GM12878 (cell line): Measurements from ENCODE around the gene CHD9. TPM values are rescaled to one million over a fixed set of nuclear protein-coding genes. Genes with fewer than 3 reads are reported as not detected.

Experiments used
- BMI1 ChIP-seq: fragments of 450-650 bp; IDR thresholded peaks from 2 replicates; pipeline ENCODE4 v1.6.1; 2016; ENCODE audit warnings: mild to moderate bottlenecking, moderate library complexity, borderline replicate concordance
- CBX5 ChIP-seq: sonication (generic); IDR thresholded peaks from 2 replicates; pipeline ENCODE4 v1.6.1; 2016; ENCODE audit warnings: low read depth, moderate library complexity, mild to moderate bottlenecking, inconsistent platforms
- CEBPB ChIP-seq, 2 experiments: fragments of 150-350 bp in 1 of 2; IDR thresholded peaks; 2 replicates each; pipeline ENCODE4 v1.6.1; 2012 to 2014; ENCODE audit warnings: low read depth in 2 of 2, low read length in 2 of 2, borderline replicate concordance in 1 of 2, inconsistent platforms in 1 of 2
- CREM ChIP-seq: IDR thresholded peaks from 2 replicates; pipeline ENCODE4 v1.6.1; 2014; ENCODE audit warnings: antibody characterized with exemption, low read depth
- FOS ChIP-seq: IDR thresholded peaks from 3 replicates; pipeline ENCODE4 v1.6.1; 2011; ENCODE audit warnings: borderline replicate concordance; ENCODE audit not compliant: insufficient read length; ENCODE audit errors: extremely low read depth
- IRF4 ChIP-seq: IDR thresholded peaks from 2 replicates; pipeline ENCODE4 v1.6.1; 2011; ENCODE audit warnings: low read depth, low read length
- JUNB ChIP-seq: IDR thresholded peaks from 2 replicates; pipeline ENCODE4 v1.6.1; 2016; ENCODE audit warnings: antibody characterized with exemption, mild to moderate bottlenecking
- MTA3 ChIP-seq: IDR thresholded peaks from 2 replicates; pipeline ENCODE4 v1.6.1; 2012; ENCODE audit warnings: low read length, inconsistent platforms, borderline replicate concordance
- PML ChIP-seq: IDR thresholded peaks from 2 replicates; pipeline ENCODE4 v1.6.1; 2012; ENCODE audit warnings: low read length, inconsistent platforms
- POLR2A ChIP-seq: IDR thresholded peaks from 2 replicates; pipeline ENCODE4 v1.6.1; 2011; ENCODE audit warnings: low read depth, mild to moderate bottlenecking, low read length
- RAD51 ChIP-seq: fragments of 450-650 bp; IDR thresholded peaks from 2 replicates; pipeline ENCODE4 v1.6.1; 2016; ENCODE audit warnings: moderate library complexity, mild to moderate bottlenecking, inconsistent platforms
- REST ChIP-seq: IDR thresholded peaks from 2 replicates; pipeline ENCODE4 v1.6.1; 2012; ENCODE audit warnings: mild to moderate bottlenecking, low read depth, low read length
- SIN3A ChIP-seq: IDR thresholded peaks from 2 replicates; pipeline ENCODE4 v1.6.1; 2012; ENCODE audit warnings: low read depth, low read length, improper control_type of control experiment
- SP1 ChIP-seq: IDR thresholded peaks from one replicate; pipeline ENCODE4 v1.6.1; 2011; ENCODE audit warnings: low read depth, low read length
- SPI1 ChIP-seq: IDR thresholded peaks from 2 replicates; pipeline ENCODE4 v1.6.1; 2011; ENCODE audit warnings: low read depth, mild to moderate bottlenecking, low read length, moderate library complexity, borderline replicate concordance; ENCODE audit not compliant: insufficient read depth
- TBL1XR1 ChIP-seq: IDR thresholded peaks from 2 replicates; pipeline ENCODE4 v1.6.1; 2012; ENCODE audit warnings: low read depth, low read length, improper control_type of control experiment
- TCF12 ChIP-seq: IDR thresholded peaks from 2 replicates; pipeline ENCODE4 v1.6.1; 2011; ENCODE audit warnings: low read depth, mild to moderate bottlenecking, low read length
- YBX1 ChIP-seq: fragments of 450-650 bp; IDR thresholded peaks from 2 replicates; pipeline ENCODE4 v1.6.1; 2016; ENCODE audit warnings: antibody characterized with exemption
- ZBED1 ChIP-seq: IDR thresholded peaks from 2 replicates; pipeline ENCODE4 v1.6.1; 2016; ENCODE audit warnings: borderline replicate concordance
- ZNF592 ChIP-seq: fragments of 450-650 bp; IDR thresholded peaks from 2 replicates; pipeline ENCODE4 v1.6.1; 2017; ENCODE audit warnings: mild to moderate bottlenecking, moderate library complexity
- ZNF687 ChIP-seq: fragments of 450-650 bp; IDR thresholded peaks from 2 replicates; pipeline ENCODE4 v1.6.1; 2017; ENCODE audit warnings: mild to moderate bottlenecking, moderate library complexity
- ZZZ3 ChIP-seq: IDR thresholded peaks from 2 replicates; pipeline ENCODE4 v1.6.1; 2011; ENCODE audit warnings: low read depth; ENCODE audit not compliant: control insufficient read depth, insufficient read length
- polyA plus RNA-seq, 11 experiments: library from polyadenylated mRNA; depleted of rRNA in 4 of 11; unstranded in 6 of 11; stranded (reverse) in 5 of 11; fragments of >200 nt; fragmentation: Nextera tagmentation in 4 of 11; fragmentation: Illumina TruSeq in 1 of 11; extraction: Ambion mirVana in 4 of 11; extraction: Trizol in 1 of 11; gene quantifications; 1 replicate in 1 of 11; 2 replicates in 10 of 11; pipeline versions ENCODE4 v1.2.1 to v1.2.3, GENCODE V29; 2011 to 2016; ENCODE audit warnings: inconsistent platforms in 2 of 11, missing spikeins in 2 of 11, low read depth in 1 of 11
- total RNA-seq, 4 experiments: library from RNA; depleted of rRNA in 3 of 4; stranded (reverse); fragments of >200 nt in 3 of 4; fragmentation: Illumina TruSeq in 1 of 4; extraction: Trizol in 1 of 4; gene quantifications; 2 replicates each; pipeline versions ENCODE4 v1.2.1 to v1.2.3, GENCODE V29; 2013 to 2021

CHD9 gene
- total and polyA plus RNA-seq, 10 of the 15 experiments (the other 5 are each of a cell fraction or from before 2014, with no cell fraction given): 29.2 to 95.7 (median 54.3) TPM

GRCh38 chr16:53071748-53072301 is 17.0 kb downstream of the CHD9 start (continued):
- TF ChIP-seq ZZZ3: no peak
- no peak for TF ChIP-seq SPI1
- TF ChIP-seq ZNF687: no peak
- TF ChIP-seq REST: no peak
- no peak for TF ChIP-seq PML
- no peak for TF ChIP-seq ZNF592
- no peak for TF ChIP-seq FOS
- peak; percentile 39; the same call in 1 of the 2 replicates for TF ChIP-seq BMI1
- no peak for TF ChIP-seq SP1
- no peak for TF ChIP-seq CEBPB (IDR thresholded peaks at IDR 0.05; ENCODE audit: borderline replicate concordance in 1 of 2, low read depth in 2 of 2, low read length in 2 of 2)
- TF ChIP-seq MTA3: no peak
- peak; percentile 7; the same call in 1 of the 2 replicates for TF ChIP-seq CBX5
- TF ChIP-seq CREM: peak; percentile 59
- no peak for TF ChIP-seq TBL1XR1
- TF ChIP-seq IRF4: no peak
- no peak for TF ChIP-seq YBX1
- TF ChIP-seq ZBED1: peak; percentile 65; the same call in 1 of the 2 replicates
- no peak for TF ChIP-seq RAD51
- no peak for TF ChIP-seq JUNB
- TF ChIP-seq SIN3A: no peak
- no peak for TF ChIP-seq POLR2A
- 0 out of 2 replicates have a peak, but pooled peaks have one; percentile 5 for TF ChIP-seq TCF12
